GM19372 (cell line): ENCODE measurements around the gene TMEM132C.

ENCODE experiments used
- ATAC-seq: cut with Tn5 transposase; IDR thresholded peaks from one replicate; pipeline ENCODE4 v1.9.1; 2021; ENCODE audit warnings: mild to moderate bottlenecking, low read depth, moderate library complexity; ENCODE audit not compliant: unreplicated experiment

The TMEM132C gene

GRCh38 chr12:128644664-128645296 lies 377.8 kb downstream of the TMEM132C start:
- no peak for ATAC-seq

- no peak for ATAC-seq
Measured at GRCh38 chr12:128649902-128650301, 382.9 kb downstream of the TMEM132C start.

DNA sequence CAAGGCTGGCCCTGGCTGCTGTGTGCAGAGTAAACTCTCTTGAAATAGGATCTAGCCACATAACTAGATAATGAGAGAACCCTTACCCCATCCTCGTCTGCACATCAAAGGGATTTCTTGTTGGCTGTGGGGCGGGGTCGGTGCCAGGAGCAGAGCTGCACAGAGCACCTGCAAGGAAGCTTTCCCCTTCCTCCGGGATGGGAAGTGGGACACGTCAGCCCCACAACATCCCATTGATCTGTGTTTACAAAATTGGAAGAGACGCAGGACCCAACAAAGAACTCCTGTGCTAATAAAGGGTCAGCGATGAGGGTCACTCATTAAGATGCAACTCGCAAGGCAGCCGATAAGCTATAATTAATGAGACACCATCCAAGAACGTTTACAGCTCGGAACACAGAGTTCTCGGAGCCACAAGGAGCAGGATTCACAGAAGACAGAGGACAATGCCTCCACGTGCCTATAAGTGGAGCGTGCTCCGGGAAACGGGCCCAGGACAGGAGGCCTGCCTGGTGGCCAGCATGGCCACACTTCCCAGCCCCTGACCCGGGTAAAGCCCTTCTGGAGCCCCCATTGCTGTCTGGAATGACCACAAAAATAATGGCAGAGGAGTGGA lies 385.3 kb downstream of the TMEM132C start:
- ATAC-seq = no peak

DNA sequence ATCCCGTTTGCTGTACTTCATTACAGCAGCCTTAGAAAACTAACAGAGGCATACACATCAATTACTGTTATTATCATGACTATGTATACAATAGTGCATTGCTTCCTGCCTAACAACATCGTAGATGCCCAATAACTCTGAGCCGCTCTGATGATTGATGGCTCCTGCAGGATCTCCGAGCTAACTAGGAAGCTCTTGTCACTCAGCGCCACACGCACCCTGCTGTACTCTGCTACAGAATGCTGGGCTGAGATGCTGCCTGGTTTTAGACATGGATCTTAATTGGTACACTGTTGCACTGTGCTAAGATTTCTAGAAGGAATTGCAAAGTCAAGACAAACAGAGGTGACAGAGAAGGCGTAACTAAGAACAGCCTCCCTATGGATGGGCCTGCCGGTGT lies 387.5 kb downstream of the TMEM132C start:
- ATAC-seq = no peak

DNA sequence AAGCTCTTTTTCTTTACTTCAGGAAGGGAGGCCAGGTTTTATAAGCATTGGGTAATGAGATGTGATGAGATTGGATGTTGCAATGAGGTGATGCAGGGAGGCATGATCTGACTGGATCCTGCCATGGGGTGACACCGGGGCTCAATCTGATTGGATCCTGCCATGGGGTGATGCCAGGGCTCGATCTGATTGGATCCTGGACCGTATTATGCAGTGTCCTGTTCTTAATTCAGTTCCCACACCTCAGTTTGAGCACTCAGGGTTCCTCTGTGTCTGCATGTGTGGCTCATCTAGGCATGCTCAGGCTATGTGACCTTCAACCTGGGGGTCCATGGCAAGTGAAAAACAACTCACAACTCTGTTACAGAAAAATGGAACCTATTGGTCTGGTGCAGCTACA lies 390.4 kb downstream of the TMEM132C start:
- ATAC-seq = no peak

DNA sequence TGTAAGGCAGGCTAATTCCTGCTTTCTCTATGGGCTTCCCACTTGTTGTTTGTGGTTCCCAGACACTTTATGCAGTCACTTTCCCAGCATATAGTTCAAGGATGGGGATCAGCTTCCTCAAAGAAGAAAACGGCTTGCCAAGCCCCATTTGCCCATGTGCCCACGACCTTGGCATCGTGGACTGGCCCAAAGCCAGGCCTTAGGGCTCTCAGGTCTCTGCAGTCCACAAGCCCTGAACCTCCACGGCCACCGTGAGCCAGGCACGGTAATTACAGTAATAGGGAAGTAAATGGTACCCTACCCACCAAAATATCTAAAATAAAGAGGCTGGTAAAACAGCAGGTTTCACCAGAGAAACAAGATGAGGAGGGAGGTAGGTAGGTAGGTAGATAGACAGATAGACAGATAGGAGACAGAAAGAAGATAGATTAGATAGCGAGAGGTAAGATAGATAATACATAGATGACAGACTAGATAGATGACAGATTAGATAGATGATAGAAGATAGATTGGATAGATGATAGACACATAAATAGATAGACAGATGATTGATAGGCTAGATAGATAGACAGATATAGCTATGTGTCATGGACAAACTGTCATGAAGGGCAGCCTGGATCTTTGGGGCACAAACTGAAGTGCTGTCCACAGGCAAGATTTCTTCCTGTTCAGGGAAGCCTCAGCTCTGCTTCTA lies 393.7 kb downstream of the TMEM132C start:
- ATAC-seq = no peak

DNA sequence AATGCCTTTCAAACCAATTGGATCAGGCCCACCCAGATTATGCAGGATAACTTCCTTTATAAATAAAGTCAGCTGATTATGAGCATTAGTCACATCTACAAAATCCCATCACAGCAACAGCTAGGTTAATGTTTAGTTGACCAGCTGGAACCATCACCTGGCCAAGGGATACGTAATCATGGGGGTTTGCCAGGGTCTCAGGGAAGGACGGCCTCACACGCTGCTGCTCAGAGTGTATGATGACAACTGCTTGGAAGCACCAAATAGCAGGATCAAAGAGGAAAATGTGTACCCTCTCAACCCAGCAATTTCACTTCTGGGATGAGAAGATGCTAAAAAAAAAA lies 394.2 kb downstream of the TMEM132C start:
- ATAC-seq = no peak

- no peak for ATAC-seq
Measured at GRCh38 chr12:128662101-128662500, 395.1 kb downstream of the TMEM132C start.

- ATAC-seq = no peak
Measured at GRCh38 chr12:128664501-128664900, 397.5 kb downstream of the TMEM132C start.

DNA sequence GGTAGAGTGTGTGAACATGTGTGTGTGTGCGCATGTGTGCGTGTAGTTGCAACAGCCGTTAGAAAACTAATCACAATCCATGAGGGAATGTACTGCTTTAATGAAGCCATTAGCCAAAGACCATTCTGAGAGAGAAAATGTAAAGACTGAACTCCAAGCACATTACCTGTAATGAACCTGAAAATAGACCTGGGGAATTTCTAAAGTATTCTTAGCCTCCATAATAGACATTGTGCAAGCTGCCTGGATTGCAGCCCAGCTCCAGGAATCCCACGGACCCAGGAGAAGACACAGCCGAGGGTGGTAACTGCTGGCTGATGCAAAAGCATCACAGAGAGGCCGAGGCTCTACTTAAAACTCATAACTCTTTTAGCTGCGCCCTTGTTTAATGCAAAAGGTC lies 400.2 kb downstream of the TMEM132C start:
- no peak for ATAC-seq

GRCh38 chr12:128671528-128672042 lies 404.6 kb downstream of the TMEM132C start:
- no peak for ATAC-seq

DNA sequence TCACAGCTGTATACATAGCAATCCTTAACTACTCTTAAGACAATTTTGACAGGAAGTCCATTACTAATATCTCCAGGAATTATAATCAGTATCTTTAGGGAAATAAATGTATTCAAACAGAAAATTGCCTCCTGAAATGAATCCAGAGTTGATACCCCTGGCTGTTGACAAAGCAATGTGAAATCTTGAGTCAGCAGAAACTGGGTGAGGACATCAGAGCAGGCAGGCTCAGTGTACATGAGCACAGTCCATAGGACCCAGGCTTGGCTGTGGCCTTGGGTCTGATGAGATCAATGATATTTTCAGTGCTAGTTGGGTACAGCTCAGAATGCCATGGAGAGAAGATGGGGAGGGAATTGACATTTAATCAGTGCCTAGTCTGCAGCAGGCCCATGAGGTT lies 405.5 kb downstream of the TMEM132C start:
- no peak for ATAC-seq

- ATAC-seq = no peak
Measured at GRCh38 chr12:128672893-128673292, 405.9 kb downstream of the TMEM132C start.

DNA sequence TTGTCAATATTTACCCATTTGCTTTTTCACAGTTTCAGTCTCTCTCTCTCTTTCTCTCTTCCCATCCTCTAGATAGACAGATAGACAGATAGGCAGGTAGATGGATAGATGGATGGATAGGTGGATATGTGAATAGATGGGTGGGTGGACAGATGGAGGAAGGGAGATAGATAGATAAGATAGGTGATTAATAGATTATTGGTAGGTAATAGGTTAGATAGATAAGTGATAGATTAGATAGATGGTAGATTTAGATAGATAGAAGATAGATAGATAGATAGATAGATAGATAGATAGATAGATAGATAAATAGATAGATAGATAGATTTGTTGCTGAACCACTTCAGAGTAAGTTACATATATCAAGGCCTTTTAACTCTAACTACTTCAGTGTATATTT lies 408.6 kb downstream of the TMEM132C start:
- no peak for ATAC-seq

- no peak for ATAC-seq
Measured at GRCh38 chr12:128680555-128680954, 413.6 kb downstream of the TMEM132C start.

- no peak for ATAC-seq
Measured at GRCh38 chr12:128682548-128683275, 415.7 kb downstream of the TMEM132C start.

- no peak for ATAC-seq
Measured at GRCh38 chr12:128684352-128684751, 417.4 kb downstream of the TMEM132C start.

DNA sequence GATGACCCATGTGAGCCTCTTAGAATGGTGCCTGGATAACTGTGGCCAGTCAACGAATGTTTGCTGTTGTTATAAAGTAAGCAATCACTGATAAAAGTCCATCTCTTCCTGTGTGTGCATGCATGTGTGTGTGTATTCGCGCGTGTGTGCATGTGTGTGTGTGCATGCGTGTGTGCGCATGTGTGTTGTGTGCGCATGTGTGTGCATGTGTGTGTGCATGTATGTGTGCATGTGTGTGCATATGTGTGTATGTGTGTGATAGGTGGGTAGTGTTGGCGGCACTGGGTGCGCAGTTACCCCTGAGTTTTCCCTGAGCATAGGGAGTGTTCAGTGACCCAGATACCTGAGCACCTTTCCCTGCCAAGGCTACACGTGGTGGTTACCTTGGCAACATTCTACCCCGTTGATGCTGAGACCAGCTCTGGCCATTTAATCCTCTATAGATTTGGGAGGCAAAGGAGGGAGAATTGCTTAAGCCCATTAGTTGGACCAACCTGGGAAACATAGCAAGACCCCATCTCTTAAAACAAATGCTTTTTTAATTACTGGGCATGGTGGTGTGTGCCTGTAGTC lies 419.0 kb downstream of the TMEM132C start:
- ATAC-seq = no peak

- ATAC-seq = no peak
Measured at GRCh38 chr12:128687851-128688250, 420.9 kb downstream of the TMEM132C start.

- no peak for ATAC-seq
Measured at GRCh38 chr12:128690641-128691040, 423.7 kb downstream of the TMEM132C start.

GRCh38 chr12:128693115-128693514 lies 426.1 kb downstream of the TMEM132C start:
- ATAC-seq = no peak
